Measurements from ENCODE around the gene ZNF385B. TPM values are rescaled to one million over a fixed set of nuclear protein-coding genes. Genes with fewer than 3 reads are reported as not detected.

ZNF385B gene
- polyA plus RNA-seq, 1 donor from 2014 or later: 0.31 TPM

- H3K79me2 ChIP-seq (replicated peaks; ENCODE audit: insufficient read depth, low read length): no peaks in the 10 kb centered on the region
- no peak overlapping the region for H3K27ac ChIP-seq (ENCODE audit: low read length)
- no peak overlapping the region for H3K4me3 ChIP-seq (ENCODE audit: low read length)
- no peaks in the 10 kb centered on the region for H3K9me2 ChIP-seq (ENCODE audit: insufficient read depth, low read length)
- no peak overlapping the region for H3K9ac ChIP-seq (ENCODE audit: low read length)
- H2AFZ ChIP-seq (ENCODE audit: low read depth, low read length): no peak overlapping the region
- H4K20me1 ChIP-seq (ENCODE audit: insufficient read depth): no peaks in the 10 kb centered on the region
- no peaks in the 10 kb centered on the region for H3K27me3 ChIP-seq (ENCODE audit: insufficient read depth, low read depth, low read length)
- H3K9me3 ChIP-seq (ENCODE audit: low read length): no peaks in the 10 kb centered on the region
- no peak overlapping the region for H3K4me2 ChIP-seq (ENCODE audit: low read length)
- TF ChIP-seq TAF1 (IDR thresholded peaks at IDR 0.05; ENCODE audit: low read depth): no peak
- no peak for TF ChIP-seq RAD21 (conservative IDR thresholded peaks at IDR 0.05)
- TF ChIP-seq EZH2 (IDR thresholded peaks at IDR 0.05; ENCODE audit: borderline replicate concordance, insufficient read depth, low read length, poor library complexity, severe bottlenecking): no peak
- TF ChIP-seq MXI1 (conservative IDR thresholded peaks at IDR 0.05; ENCODE audit: poor library complexity, severe bottlenecking): no peak
- no peak for TF ChIP-seq POLR2AphosphoS5 (IDR thresholded peaks at IDR 0.05)
- TF ChIP-seq, protein P1, sequence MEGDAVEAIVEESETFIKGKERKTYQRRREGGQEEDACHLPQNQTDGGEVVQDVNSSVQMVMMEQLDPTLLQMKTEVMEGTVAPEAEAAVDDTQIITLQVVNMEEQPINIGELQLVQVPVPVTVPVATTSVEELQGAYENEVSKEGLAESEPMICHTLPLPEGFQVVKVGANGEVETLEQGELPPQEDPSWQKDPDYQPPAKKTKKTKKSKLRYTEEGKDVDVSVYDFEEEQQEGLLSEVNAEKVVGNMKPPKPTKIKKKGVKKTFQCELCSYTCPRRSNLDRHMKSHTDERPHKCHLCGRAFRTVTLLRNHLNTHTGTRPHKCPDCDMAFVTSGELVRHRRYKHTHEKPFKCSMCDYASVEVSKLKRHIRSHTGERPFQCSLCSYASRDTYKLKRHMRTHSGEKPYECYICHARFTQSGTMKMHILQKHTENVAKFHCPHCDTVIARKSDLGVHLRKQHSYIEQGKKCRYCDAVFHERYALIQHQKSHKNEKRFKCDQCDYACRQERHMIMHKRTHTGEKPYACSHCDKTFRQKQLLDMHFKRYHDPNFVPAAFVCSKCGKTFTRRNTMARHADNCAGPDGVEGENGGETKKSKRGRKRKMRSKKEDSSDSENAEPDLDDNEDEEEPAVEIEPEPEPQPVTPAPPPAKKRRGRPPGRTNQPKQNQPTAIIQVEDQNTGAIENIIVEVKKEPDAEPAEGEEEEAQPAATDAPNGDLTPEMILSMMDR (IDR thresholded peaks at IDR 0.05; ENCODE audit: poor library complexity, severe bottlenecking): no peak
- TF ChIP-seq REST (IDR thresholded peaks at IDR 0.05; ENCODE audit: borderline replicate concordance): no peak
- no peak for TF ChIP-seq SMC3 (conservative IDR thresholded peaks at IDR 0.05; ENCODE audit: poor library complexity)
- no peak for TF ChIP-seq EP300 (conservative IDR thresholded peaks at IDR 0.05; ENCODE audit: poor library complexity, severe bottlenecking)
- no peaks in the 10 kb centered on the region for H3K36me3 ChIP-seq (ENCODE audit: insufficient read depth, low read length)
- H3F3A ChIP-seq (ENCODE audit: insufficient read depth, low read length, poor library complexity, severe bottlenecking): no peaks in the 10 kb centered on the region
Observed at GRCh38 chr2:179664972-179665812, 196.2 kb downstream of the ZNF385B start.

DNA sequence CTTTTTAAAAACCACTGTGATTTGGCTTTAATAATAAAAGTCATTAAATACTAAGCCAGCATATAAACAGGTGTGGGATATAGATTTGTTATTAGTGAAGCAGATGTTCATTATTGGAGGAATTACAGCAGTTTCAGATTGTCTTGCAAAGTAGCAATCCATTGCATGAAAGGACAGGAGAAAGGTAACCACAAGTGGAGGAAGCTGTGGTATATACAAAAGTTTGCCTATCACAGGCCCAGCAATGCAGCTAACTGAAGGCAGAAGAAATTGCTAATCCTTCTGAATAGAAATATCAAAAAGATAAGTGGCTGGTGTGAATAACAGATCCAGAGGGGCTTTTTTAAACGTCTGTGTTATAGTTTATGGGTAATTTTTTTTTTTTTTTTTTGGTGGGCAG, 199.4 kb downstream of the ZNF385B start:
- H3K4me3 ChIP-seq (ENCODE audit: low read length): no peak overlapping the region
- H3K79me2 ChIP-seq (replicated peaks; ENCODE audit: insufficient read depth, low read length): no peaks in the 10 kb centered on the region
- no peaks in the 10 kb centered on the region for H3K9me3 ChIP-seq (ENCODE audit: low read length)
- no peaks in the 10 kb centered on the region for H3K27me3 ChIP-seq (ENCODE audit: insufficient read depth, low read depth, low read length)
- H3F3A ChIP-seq (ENCODE audit: insufficient read depth, low read length, poor library complexity, severe bottlenecking): no peaks in the 10 kb centered on the region
- no peak overlapping the region for H3K27ac ChIP-seq (ENCODE audit: low read length)
- TF ChIP-seq MXI1 (conservative IDR thresholded peaks at IDR 0.05; ENCODE audit: poor library complexity, severe bottlenecking) (no peak), TAF1 (IDR thresholded peaks at IDR 0.05; ENCODE audit: low read depth) (no peak)
- H3K9ac ChIP-seq (ENCODE audit: low read length): no peak overlapping the region
- H3K4me2 ChIP-seq (ENCODE audit: low read length): no peak overlapping the region
- no peaks in the 10 kb centered on the region for H3K36me3 ChIP-seq (ENCODE audit: insufficient read depth, low read length)
- no peak overlapping the region for H2AFZ ChIP-seq (ENCODE audit: low read depth, low read length)
- H3K9me2 ChIP-seq (ENCODE audit: insufficient read depth, low read length): no peaks in the 10 kb centered on the region
- H4K20me1 ChIP-seq (ENCODE audit: insufficient read depth): no peaks in the 10 kb centered on the region

Data from neural cell (in vitro differentiated cells).